Natural killer cell treated with Interleukin-12 subunit alpha and Interleukin-12 subunit beta and Interleukin-15 and Interleukin-18, amount 100 ng/mL, for 72 hours (primary cell): ENCODE data around the gene C2CD5. TPM values are rescaled to one million over a fixed set of nuclear protein-coding genes. Genes with fewer than 3 reads are reported as not detected.

ENCODE experiments used
- ATAC-seq, 2 donors: fragments of 150-1000 bp; cut with Tn5 transposase in 1 of 2; sonication (Bioruptor Pico), chemical (Tn5 transposase) in 1 of 2; 2 replicates each; pipeline ENCODE4 v1.10.0; 2021
- DNase-seq: peaks from one replicate; pipeline ENCODE4 v3.0.0; 2022; ENCODE audit warnings: low spot score
- H3K27ac Mint-ChIP-seq, 2 donors: 1 replicate in 1 of 2; 2 replicates in 1 of 2; pipeline ENCODE4 v1.8.0; 2022; ENCODE audit warnings: mixed read lengths in 2 of 2, mild to moderate bottlenecking in 1 of 2, moderate library complexity in 1 of 2
- H3K27me3 Mint-ChIP-seq, 2 donors: 1 replicate in 1 of 2; 2 replicates in 1 of 2; pipeline ENCODE4 v1.8.0; 2022; ENCODE audit warnings: mixed read lengths in 2 of 2
- H3K36me3 Mint-ChIP-seq: one replicate; pipeline ENCODE4 v1.8.0; 2022; ENCODE audit warnings: mixed read lengths
- H3K4me1 Mint-ChIP-seq, 2 donors: 1 replicate in 1 of 2; 2 replicates in 1 of 2; pipeline ENCODE4 v1.8.0; 2022; ENCODE audit warnings: low read depth in 2 of 2, mixed read lengths in 2 of 2, mild to moderate bottlenecking in 1 of 2
- H3K4me3 Mint-ChIP-seq: one replicate; pipeline ENCODE4 v1.8.0; 2022; ENCODE audit warnings: mixed read lengths
- H3K9me3 Mint-ChIP-seq: 2 replicates; pipeline ENCODE4 v1.8.0; 2022; ENCODE audit warnings: mixed read lengths
- total RNA-seq, 2 donors: library from RNA; stranded (reverse); gene quantifications; one replicate each; pipeline ENCODE4 v1.2.3, GENCODE V29; 2022

Gene C2CD5
- total RNA-seq, 2 donors from 2014 or later, result 22.4 to 36.6 TPM

DNA sequence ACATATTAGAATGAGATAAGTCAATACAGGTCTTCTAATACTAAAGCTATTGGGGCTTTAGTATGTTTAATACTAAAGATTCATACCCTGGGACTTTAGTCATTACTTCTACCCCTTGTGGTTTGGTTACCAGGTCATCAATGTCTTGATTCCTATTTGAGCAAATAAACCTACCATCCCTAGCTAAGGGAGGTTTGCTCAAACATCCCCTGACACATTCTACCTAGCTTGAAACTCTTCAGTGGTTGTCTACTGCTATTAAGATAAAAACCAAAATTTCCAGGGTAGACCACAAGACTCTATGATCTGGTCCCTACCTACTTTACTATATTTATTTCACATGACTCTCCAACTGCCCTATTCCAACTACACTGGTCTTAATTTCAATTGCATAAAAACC lies 7.3 kb upstream of the C2CD5 start:
- Mint-ChIP-seq H3K27ac (no peak overlapping the region), H3K4me3 (no peak overlapping the region), H3K27me3 (peaks cover 21 to 31% of the 10 kb centered on the region in 2 donors), H3K9me3 (peaks cover 9% of the 10 kb centered on the region), H3K4me1 (no peaks in the 10 kb centered on the region), H3K36me3 (peaks cover 10% of the 10 kb centered on the region)
- DNase-seq, result no peak
- no peak for ATAC-seq

DNA sequence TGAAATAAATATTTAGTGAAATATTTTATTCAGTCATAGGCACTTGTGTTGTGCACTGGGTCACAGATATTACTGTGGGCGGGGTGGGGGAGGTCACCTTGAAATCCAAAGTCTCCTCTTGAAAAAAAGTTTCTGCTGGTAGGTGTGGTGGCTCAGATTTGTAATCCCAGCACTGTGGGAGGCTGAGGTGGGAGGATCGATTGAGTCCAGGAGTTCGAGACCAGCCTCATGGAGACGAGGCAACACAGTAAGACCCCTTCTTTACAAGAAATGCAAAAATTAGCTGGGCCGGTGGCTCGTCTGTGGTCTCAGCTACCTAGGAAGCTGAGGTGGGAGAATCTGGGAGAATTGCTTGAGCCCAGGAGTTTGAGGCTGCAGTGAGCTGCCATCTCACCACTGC lies 913 bp upstream of the C2CD5 start:
- peaks cover 30 to 34% of the 10 kb centered on the region in 2 donors for H3K4me1 Mint-ChIP-seq
- DNase-seq, result no peak
- H3K9me3 Mint-ChIP-seq, result no peaks in the 10 kb centered on the region
- peaks cover 10 to 16% of the 10 kb centered on the region in 2 donors for H3K27me3 Mint-ChIP-seq
- H3K36me3 Mint-ChIP-seq, result peaks cover 7% of the 10 kb centered on the region
- no peak for ATAC-seq
- peak overlapping the region; percentile 23 for H3K4me3 Mint-ChIP-seq
- H3K27ac Mint-ChIP-seq, result peak overlapping the region in 1 of 2 donors; percentile 93

DNA sequence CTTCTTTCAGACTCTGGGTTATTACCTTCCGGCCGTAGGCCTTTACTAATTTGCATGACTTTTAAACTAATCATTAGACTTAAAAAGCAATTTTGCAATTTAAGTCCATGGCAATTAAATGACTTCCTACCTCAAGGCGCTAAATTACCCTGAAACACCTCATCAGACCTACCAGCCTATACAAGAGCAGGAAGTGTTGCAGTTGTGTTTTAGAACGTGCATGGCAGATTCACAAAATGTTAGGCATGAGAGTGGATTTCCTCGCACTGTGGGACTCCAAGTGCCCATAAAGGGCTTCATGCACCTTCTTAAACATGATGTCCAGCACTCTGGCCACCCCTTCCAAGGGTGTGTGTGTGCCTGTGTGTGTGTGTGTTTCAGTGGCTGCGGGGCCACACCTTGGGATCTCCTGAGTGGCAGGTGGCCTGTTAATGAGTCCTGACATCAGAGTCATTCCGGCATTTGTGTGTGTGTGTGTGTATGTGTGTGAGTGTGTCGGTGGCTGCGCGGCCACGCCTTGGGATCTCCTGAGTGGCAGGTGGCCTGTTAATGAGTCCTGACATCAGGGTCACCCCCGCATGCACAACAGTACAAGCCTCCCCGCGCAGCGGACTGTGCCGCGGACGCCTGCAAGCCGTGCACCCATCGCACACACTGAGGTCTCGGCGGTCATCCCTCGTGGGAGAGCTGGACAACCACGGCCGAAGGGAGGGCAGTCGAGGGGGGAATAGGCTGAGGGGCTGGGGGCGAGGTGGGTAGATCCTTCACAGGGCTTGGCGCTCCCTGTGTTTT lies 900 bp downstream of the C2CD5 start:
- H3K36me3 Mint-ChIP-seq, result peaks cover 7% of the 10 kb centered on the region
- H3K9me3 Mint-ChIP-seq, result no peaks in the 10 kb centered on the region
- H3K4me1 Mint-ChIP-seq, result peaks cover 40 to 45% of the 10 kb centered on the region in 2 donors
- H3K4me3 Mint-ChIP-seq, result peak overlapping the region; percentile 96
- peaks cover 9 to 14% of the 10 kb centered on the region in 2 donors for H3K27me3 Mint-ChIP-seq
- peak; percentile 41 to 58 for ATAC-seq
- no peak for DNase-seq
- H3K27ac Mint-ChIP-seq, result peak overlapping the region; percentile 93 to 94

DNA sequence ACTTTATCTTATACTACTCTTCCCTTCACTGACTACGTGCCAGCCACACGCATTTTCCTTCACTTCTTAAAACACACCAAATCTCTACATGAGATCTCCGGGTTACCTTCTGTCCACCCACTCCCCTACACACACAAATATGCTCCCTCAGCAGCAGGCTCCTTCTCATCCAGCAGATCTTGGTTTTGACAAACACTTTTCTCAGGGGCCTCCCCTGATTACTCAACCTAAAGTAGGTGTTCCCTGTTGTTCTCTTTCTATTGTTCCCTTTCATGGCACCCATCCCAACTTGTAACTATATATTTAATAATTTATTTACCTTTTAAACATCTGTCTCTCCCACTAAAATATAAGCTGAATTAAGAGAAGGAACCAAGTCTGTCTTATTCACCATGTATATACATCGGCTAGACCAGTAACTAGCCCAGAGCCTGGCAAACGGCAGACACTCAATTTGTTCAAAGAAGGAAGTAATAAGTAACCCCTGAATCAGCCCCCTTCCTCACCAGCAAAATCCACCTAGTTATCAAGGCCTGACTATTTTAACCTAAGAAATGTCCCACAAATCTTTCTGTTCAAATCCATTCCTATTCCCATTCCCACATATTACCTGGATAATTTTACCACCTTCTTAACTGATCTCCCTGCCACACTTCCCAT lies 2.7 kb downstream of the C2CD5 start:
- no peak for DNase-seq
- Mint-ChIP-seq H3K9me3 (no peaks in the 10 kb centered on the region), H3K27ac (no peak overlapping the region), H3K36me3 (peaks cover 7% of the 10 kb centered on the region), H3K27me3 (no peaks in the 10 kb centered on the region), H3K4me1 (peaks cover 40 to 45% of the 10 kb centered on the region in 2 donors), H3K4me3 (no peak overlapping the region)
- ATAC-seq, result no peak

- peaks cover 7% of the 10 kb centered on the region for H3K36me3 Mint-ChIP-seq
- ATAC-seq (no peak), DNase-seq (no peak)
- H3K9me3 Mint-ChIP-seq, result no peaks in the 10 kb centered on the region
- peaks cover 39% of the 10 kb centered on the region in 2 donors for H3K4me1 Mint-ChIP-seq
- no peaks in the 10 kb centered on the region for H3K27me3 Mint-ChIP-seq
- H3K4me3 Mint-ChIP-seq, result no peak overlapping the region
- H3K27ac Mint-ChIP-seq, result peak overlapping the region in 1 of 2 donors; percentile 7
Measured at GRCh38 chr12:22539055-22539454, 5.3 kb downstream of the C2CD5 start.

- Mint-ChIP-seq H3K27ac (no peak overlapping the region), H3K27me3 (no peaks in the 10 kb centered on the region), H3K9me3 (no peaks in the 10 kb centered on the region), H3K4me3 (no peak overlapping the region), H3K36me3 (peaks cover 9% of the 10 kb centered on the region), H3K4me1 (peaks cover 37 to 38% of the 10 kb centered on the region in 2 donors)
- ATAC-seq (no peak), DNase-seq (no peak)
Measured at GRCh38 chr12:22538311-22538710, 6.0 kb downstream of the C2CD5 start.

DNA sequence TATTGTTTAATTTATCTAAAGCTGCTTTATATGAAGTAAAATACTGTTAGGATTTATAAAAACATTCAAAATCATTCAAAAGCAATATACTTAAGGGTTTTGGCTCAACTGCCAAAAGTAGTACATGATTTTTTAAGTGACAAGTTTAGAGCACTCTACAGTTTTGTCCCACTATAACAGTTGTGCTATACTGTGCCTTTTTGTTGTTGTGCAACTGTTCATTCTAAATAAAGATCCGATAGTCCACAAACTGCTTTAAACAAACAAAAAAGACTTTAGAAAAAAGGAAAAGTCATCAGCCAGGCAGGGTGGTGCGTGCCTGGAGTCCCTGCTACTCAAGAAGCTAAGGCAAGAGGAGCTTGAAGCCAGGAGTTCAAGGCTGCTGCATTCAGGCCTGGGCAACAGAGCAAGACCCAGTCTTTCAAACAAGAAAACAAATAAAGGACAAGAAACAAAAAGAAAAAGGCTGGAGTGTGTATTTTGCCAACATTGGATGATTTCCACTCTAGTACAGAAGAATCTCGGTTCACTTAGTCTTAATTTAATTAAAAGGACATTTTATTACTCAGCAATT lies 7.3 kb downstream of the C2CD5 start:
- no peak for ATAC-seq
- Mint-ChIP-seq H3K4me3 (no peak overlapping the region), H3K27ac (no peak overlapping the region), H3K27me3 (no peaks in the 10 kb centered on the region), H3K9me3 (no peaks in the 10 kb centered on the region), H3K4me1 (peaks cover 34 to 35% of the 10 kb centered on the region in 2 donors), H3K36me3 (peaks cover 18% of the 10 kb centered on the region)
- DNase-seq, result no peak

GRCh38 chr12:22536346-22536945 lies 7.9 kb downstream of the C2CD5 start:
- ATAC-seq, result no peak
- H3K9me3 Mint-ChIP-seq, result no peaks in the 10 kb centered on the region
- peaks cover 19% of the 10 kb centered on the region for H3K36me3 Mint-ChIP-seq
- H3K4me1 Mint-ChIP-seq, result peaks cover 28 to 29% of the 10 kb centered on the region in 2 donors
- H3K27ac Mint-ChIP-seq, result no peak overlapping the region
- no peaks in the 10 kb centered on the region for H3K27me3 Mint-ChIP-seq
- no peak for DNase-seq
- H3K4me3 Mint-ChIP-seq, result no peak overlapping the region

DNA sequence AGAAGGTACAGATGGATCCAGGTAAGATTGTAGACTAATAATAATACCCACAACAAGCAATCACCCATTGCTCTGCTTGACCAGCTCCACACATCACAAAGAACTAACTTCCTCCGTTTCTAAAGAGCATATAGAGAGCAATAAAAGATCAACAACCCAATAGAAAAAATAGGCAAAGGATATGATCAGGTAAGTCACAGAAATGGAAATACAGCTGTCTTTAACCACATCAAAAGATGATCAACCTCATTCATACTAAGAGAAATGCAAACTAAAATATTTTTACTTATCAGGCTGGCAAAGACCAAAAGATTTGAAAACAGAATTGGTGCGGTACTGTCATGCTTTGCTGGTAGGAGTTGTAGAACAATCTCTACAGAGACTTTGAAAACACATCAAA lies 8.9 kb downstream of the C2CD5 start:
- no peaks in the 10 kb centered on the region for H3K9me3 Mint-ChIP-seq
- H3K27me3 Mint-ChIP-seq, result no peaks in the 10 kb centered on the region
- H3K4me3 Mint-ChIP-seq, result no peak overlapping the region
- peak overlapping the region in 1 of 2 donors; percentile 14 for H3K27ac Mint-ChIP-seq
- ATAC-seq (no peak), DNase-seq (no peak)
- peaks cover 20% of the 10 kb centered on the region for H3K36me3 Mint-ChIP-seq
- H3K4me1 Mint-ChIP-seq, result peaks cover 23 to 24% of the 10 kb centered on the region in 2 donors

GRCh38 chr12:22535038-22535437 lies 9.3 kb downstream of the C2CD5 start:
- H3K4me3 Mint-ChIP-seq, result no peak overlapping the region
- no peaks in the 10 kb centered on the region for H3K9me3 Mint-ChIP-seq
- no peak for ATAC-seq
- H3K36me3 Mint-ChIP-seq, result peaks cover 20% of the 10 kb centered on the region
- H3K27me3 Mint-ChIP-seq, result no peaks in the 10 kb centered on the region
- DNase-seq, result no peak
- peak overlapping the region in 1 of 2 donors; percentile 14 for H3K27ac Mint-ChIP-seq
- H3K4me1 Mint-ChIP-seq, result peaks cover 23 to 24% of the 10 kb centered on the region in 2 donors

DNA sequence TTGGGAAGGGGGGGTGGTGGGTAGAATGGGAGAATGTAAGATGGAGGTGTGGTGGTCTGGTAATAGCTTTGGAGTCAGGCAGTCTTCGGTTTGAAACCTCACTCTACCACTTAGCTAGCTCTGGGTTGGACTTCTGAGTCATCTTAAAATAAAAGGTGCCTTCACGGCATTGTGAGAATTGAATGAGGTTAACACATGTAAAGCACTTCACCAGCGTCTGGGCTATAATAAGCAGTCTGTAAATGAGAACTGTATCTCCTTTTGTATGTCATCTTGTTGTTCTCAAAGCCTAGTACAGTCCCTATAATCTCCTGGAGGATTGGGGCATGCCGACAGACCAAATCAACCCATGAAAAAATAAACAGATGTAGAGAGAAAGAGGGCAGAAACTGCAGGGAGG lies 11.2 kb downstream of the C2CD5 start:
- Mint-ChIP-seq H3K27ac (peak overlapping the region; percentile 4 to 71), H3K4me1 (peaks cover 13 to 14% of the 10 kb centered on the region in 2 donors), H3K9me3 (no peaks in the 10 kb centered on the region), H3K27me3 (no peaks in the 10 kb centered on the region), H3K4me3 (peak overlapping the region; percentile 21), H3K36me3 (peaks cover 20% of the 10 kb centered on the region)
- peak in 1 of 2 donors; percentile 83 for ATAC-seq
- DNase-seq, result no peak

GRCh38 chr12:22532317-22532716 lies 12.0 kb downstream of the C2CD5 start:
- no peak overlapping the region for H3K4me3 Mint-ChIP-seq
- ATAC-seq, result no peak
- peak overlapping the region; percentile 4 to 71 for H3K27ac Mint-ChIP-seq
- H3K4me1 Mint-ChIP-seq, result peaks cover 13 to 14% of the 10 kb centered on the region in 2 donors
- H3K27me3 Mint-ChIP-seq, result no peaks in the 10 kb centered on the region
- peaks cover 20% of the 10 kb centered on the region for H3K36me3 Mint-ChIP-seq
- DNase-seq, result no peak
- H3K9me3 Mint-ChIP-seq, result no peaks in the 10 kb centered on the region

GRCh38 chr12:22531205-22531604 lies 13.1 kb downstream of the C2CD5 start:
- DNase-seq, result no peak
- Mint-ChIP-seq H3K36me3 (peaks cover 20% of the 10 kb centered on the region), H3K27me3 (no peaks in the 10 kb centered on the region), H3K27ac (no peak overlapping the region), H3K4me3 (no peak overlapping the region), H3K9me3 (no peaks in the 10 kb centered on the region), H3K4me1 (peaks cover 13 to 14% of the 10 kb centered on the region in 2 donors)
- no peak for ATAC-seq
